Heart right ventricle (tissue), 16 donors: ENCODE results near the gene KIFC3. TPM values are rescaled to one million over a fixed set of nuclear protein-coding genes. Genes with fewer than 3 reads are reported as not detected.

Source experiments
- ATAC-seq, 8 donors: fragments of 200-7000 bp; cut with Tn5 transposase; one replicate each; pipeline ENCODE4 v1.9.1; 2020; ENCODE audit warnings: mild to moderate bottlenecking in 8 of 8, moderate library complexity in 8 of 8, moderate number of reproducible peaks in 1 of 8
- DNase-seq, 2 donors: peaks; one replicate each; pipeline ENCODE4 v3.0.0-alpha.2; 2020
- H3K27ac ChIP-seq, 10 donors: fragments of 200-600 bp; sonication (generic) in 2 of 10; one replicate each; pipeline versions ENCODE4 v1.5.0 to v1.8.0; 2020 to 2022; ENCODE audit warnings: mild to moderate bottlenecking in 3 of 10
- H3K27me3 ChIP-seq, 7 donors: fragments of 200-600 bp; one replicate each; pipeline ENCODE4 v1.8.0; 2021 to 2022; ENCODE audit warnings: mild to moderate bottlenecking in 2 of 7
- H3K36me3 ChIP-seq, 9 donors: fragments of 200-600 bp; sonication (generic) in 1 of 9; one replicate each; pipeline versions ENCODE4 v1.5.0 to v1.8.0; 2020 to 2022; ENCODE audit warnings: mild to moderate bottlenecking in 2 of 9
- H3K4me1 ChIP-seq, 9 donors: fragments of 200-600 bp; sonication (generic) in 1 of 9; one replicate each; pipeline versions ENCODE4 v1.5.0 to v1.8.0; 2020 to 2022; ENCODE audit warnings: mild to moderate bottlenecking in 4 of 9
- H3K4me3 ChIP-seq, 10 donors: fragments of 200-600 bp; sonication (generic) in 2 of 10; one replicate each; pipeline versions ENCODE4 v1.5.0 to v1.8.0; 2020 to 2022; ENCODE audit warnings: mild to moderate bottlenecking in 7 of 10, moderate library complexity in 2 of 10
- H3K9me3 ChIP-seq, 11 donors: fragments of 200-600 bp in 10 of 11; sonication (generic) in 2 of 11; one replicate each; pipeline versions ENCODE4 v1.5.0 to v1.8.0; 2013 to 2022; ENCODE audit warnings: mild to moderate bottlenecking in 2 of 11, control low read depth in 1 of 11, moderate library complexity in 1 of 11
- WGBS, 2 donors: extraction: QIAGEN DNeasy Blood & Tissue Kit; methylation state at CpG; one replicate each; pipeline ENCODE4 v1.1.7; 2013; ENCODE audit warnings: inconsistent platforms in 1 of 2; 5-methylcytosine and 5-hydroxymethylcytosine counted together
- intact Hi-C, 10 donors: fragments of 100-400 bp; cut with DNase I; formaldehyde crosslinking; loops; one replicate each; pipeline versions ENCODE4 v1.11.1 to v1.14.2; 2022
- polyA plus RNA-seq, 2 donors: library from polyadenylated mRNA; stranded (reverse); fragments of 200-250 nt; gene quantifications; one replicate each; pipeline ENCODE4 v1.2.3, GENCODE V29; 2013
- total RNA-seq, 10 donors: library from RNA; stranded (reverse); fragmentation: NEBNext Ultra II Directional in 3 of 10; extraction: Animal tissue kit (Norgen Biotek cat#: 25700) in 3 of 10; gene quantifications; one replicate each; pipeline versions ENCODE4 v1.2.1 to v1.2.4, GENCODE V29; 2021 to 2023
- TF ChIP-seq, protein P1 (sequence below), 9 donors: fragments of 200-600 bp; sonication (generic) in 2 of 9; IDR thresholded peaks; one replicate each; pipeline versions ENCODE4 v1.5.0 to v1.8.0; 2021 to 2022; ENCODE audit warnings: antibody characterized with exemption in 9 of 9, mild to moderate bottlenecking in 5 of 9, moderate library complexity in 1 of 9
- donor health status: Arrhythmogenic right ventricular cardiomyopathy.
- donor health status: ischemic (EF 13 %, LVEDD 7.1; RV severe dilation, severe dysfunction).
- donor health status: healthy with polysubstance abuse.
- donor health status: DM: no; HTN: yes; CAD: no.
- donor health status: DM: no; HTN: no; CAD: no.
- donor health status: ischemic (EF 25% LVEDD 6.9; RV normal size, moderate dysfunction).
- donor health status: ischemic (EF 25% LVEDD 5.7; RV mildly dilated, moderate dysfunction).
- donor health status: healthy.
- donor health status: DM: yes; HTN: yes; CAD: no.
- donor health status: Ischemic cardiomyopathy.
- donor health status: ischemic (EF 35%, LVEDD 5.7; RV mildly dilated, moderate dysfunction).
- donor health status: nonischemic (EF 11% LVEDD 7.7; RV severe dilation, severe dysfunction).
- donor health status: DM: yes; HTN: yes; CAD: no.
- donor health status: PGD.
- donor health status: ischemic (EF 29% LVEDD 5.4; RV normal size, mild dysfunction).
- donor health status: nonischemic (EF 23%, LVEDD 6.1; RV moderate dilation, normal function).

The KIFC3 gene
- total and polyA plus RNA-seq, 12 donors = 42.5 to 97.4 (median 63.5) TPM

DNA sequence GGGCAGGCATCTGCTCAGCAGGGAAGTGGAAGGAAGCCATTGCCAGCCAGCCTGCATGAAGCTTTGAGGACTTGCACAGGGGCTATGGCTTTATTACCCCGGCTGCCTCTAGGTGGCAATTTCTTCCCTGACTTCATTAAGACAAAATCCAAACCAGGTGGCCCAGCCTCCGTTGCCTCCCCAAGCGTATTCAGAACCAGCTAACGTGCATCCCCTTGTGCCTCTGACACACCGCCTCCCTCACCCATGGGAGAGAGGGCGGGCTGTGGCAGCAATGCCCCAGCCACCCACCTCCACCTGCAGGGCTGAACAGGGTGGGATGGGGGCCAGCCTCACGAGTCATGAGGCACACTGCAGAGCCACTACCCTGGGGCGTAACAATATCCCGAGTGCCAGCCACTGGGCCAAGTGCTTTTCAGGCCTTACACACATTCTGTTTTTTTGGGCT, 6.8 kb downstream of the KIFC3 start:
- DNase-seq (peak; percentile 32 to 50), ATAC-seq (peak in 5 of 8 donors; percentile 2 to 34 (median 27))
- intact Hi-C loops = loop anchor here in 4 of 10 donors (5.0 to 10.0 kb wide), 2 partner anchors 67 to 69 kb away; no protein-coding TSS in a partner anchor
- TF ChIP-seq, protein P1, sequence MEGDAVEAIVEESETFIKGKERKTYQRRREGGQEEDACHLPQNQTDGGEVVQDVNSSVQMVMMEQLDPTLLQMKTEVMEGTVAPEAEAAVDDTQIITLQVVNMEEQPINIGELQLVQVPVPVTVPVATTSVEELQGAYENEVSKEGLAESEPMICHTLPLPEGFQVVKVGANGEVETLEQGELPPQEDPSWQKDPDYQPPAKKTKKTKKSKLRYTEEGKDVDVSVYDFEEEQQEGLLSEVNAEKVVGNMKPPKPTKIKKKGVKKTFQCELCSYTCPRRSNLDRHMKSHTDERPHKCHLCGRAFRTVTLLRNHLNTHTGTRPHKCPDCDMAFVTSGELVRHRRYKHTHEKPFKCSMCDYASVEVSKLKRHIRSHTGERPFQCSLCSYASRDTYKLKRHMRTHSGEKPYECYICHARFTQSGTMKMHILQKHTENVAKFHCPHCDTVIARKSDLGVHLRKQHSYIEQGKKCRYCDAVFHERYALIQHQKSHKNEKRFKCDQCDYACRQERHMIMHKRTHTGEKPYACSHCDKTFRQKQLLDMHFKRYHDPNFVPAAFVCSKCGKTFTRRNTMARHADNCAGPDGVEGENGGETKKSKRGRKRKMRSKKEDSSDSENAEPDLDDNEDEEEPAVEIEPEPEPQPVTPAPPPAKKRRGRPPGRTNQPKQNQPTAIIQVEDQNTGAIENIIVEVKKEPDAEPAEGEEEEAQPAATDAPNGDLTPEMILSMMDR (IDR thresholded peaks at IDR 0.05) = peak in 7 of 9 donors; percentile 33 to 53 (median 48)
- Histone ChIP-seq H3K9me3 (no peaks in the 10 kb centered on the region), H3K4me1 (peaks cover 19 to 76% (median 72%) of the 10 kb centered on the region in 9 donors), H3K4me3 (no peak overlapping the region), H3K36me3 (peaks cover 0 to 75% (median 29%) of the 10 kb centered on the region in 9 donors), H3K27me3 (peaks cover 0 to 8% (median 0%) of the 10 kb centered on the region in 7 donors), H3K27ac (peak overlapping the region in 5 of 10 donors; percentile 6 to 52 (median 28))
- 51 to 53% methylated on average over 9 of the region's 9 CpGs for WGBS, 2 donors

DNA sequence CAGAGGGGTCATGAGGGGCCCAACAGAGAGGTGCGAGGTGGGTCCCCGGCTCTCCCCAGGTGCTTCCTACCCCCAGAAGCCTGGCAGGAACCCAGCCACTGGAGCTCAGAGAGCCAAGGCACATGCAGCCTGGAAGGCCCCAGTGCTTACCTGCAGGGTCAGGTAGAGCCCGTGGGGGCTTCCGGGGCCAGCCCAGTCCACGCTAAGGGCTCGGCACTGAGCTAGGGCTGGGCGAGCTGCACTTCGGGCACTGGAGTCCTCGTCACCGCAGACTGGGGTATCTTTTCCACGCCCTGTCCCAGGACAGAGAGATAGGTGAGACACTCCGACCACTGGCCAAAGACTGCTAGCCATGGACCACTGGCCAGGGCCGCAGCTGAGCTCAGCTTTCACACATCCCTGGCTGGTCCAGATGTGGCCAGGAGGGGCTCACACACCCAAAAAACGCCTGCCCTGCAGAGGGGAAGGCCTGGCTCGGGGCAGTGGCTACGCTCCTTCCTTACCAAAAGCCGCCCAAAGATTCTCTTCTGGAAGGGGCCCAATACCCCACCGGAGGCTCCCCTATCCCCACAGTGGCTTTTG, 7.4 kb downstream of the KIFC3 start:
- ATAC-seq (no peak), DNase-seq (no peak)
- peaks cover 0 to 80% (median 29%) of the 10 kb centered on the region in 9 donors for H3K36me3 ChIP-seq
- TF ChIP-seq, protein P1 (IDR thresholded peaks at IDR 0.05) = no peak
- no peaks in the 10 kb centered on the region for H3K9me3 ChIP-seq
- peaks cover 0 to 8% (median 0%) of the 10 kb centered on the region in 7 donors for H3K27me3 ChIP-seq
- intact Hi-C loops = loop anchor here in 4 of 10 donors (5.0 to 10.0 kb wide), 3 partner anchors 32 to 70 kb away; no protein-coding TSS in a partner anchor
- WGBS, 2 donors = 88 to 92% methylated on average over 18 of the region's 18 CpGs
- H3K4me1 ChIP-seq = peaks cover 14 to 74% (median 69%) of the 10 kb centered on the region in 9 donors
- no peak overlapping the region for H3K4me3 ChIP-seq
- H3K27ac ChIP-seq = peak overlapping the region in 3 of 10 donors; percentile 26 to 52 (median 42)

DNA sequence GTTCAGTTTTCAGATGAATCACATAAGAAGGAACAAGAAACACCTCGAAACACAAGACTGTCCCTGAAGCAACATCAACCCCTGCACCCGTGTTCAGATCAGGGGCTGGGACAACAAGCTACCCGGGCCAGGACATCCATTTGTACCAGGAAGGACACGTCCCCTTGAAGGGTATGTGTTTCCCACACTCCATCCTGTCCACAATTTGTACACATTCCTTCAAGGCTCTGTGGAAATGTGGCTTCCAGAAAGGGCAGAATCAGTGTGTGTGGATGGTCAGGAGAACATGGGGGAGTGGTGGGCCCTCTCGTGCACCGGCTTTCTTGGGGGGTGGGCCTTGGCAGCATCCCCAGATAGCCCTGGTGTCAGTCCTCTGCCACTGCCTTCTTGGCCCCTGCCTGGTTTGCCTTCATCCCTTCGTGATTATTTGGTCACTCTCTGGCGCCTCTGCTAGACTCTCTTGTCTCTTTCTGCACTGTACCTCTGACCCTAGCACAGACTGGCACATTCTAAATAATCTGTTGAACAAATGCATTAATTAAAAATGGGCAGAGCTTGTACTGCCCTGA, 10.3 kb downstream of the KIFC3 start:
- DNase-seq (no peak), ATAC-seq (no peak)
- Histone ChIP-seq H3K9me3 (no peaks in the 10 kb centered on the region), H3K4me3 (no peak overlapping the region), H3K4me1 (peaks cover 14 to 67% (median 62%) of the 10 kb centered on the region in 9 donors), H3K27ac (peak overlapping the region in 9 of 10 donors; percentile 45 to 83 (median 69)), H3K36me3 (peaks cover 0 to 92% (median 23%) of the 10 kb centered on the region in 9 donors), H3K27me3 (no peaks in the 10 kb centered on the region)
- WGBS, 2 donors = 51 to 55% methylated on average over 8 of the region's 8 CpGs
- intact Hi-C loops = loop anchor here in 3 of 10 donors (5.0 to 10.0 kb wide), 2 partner anchors 35 to 73 kb away; no protein-coding TSS in a partner anchor
- TF ChIP-seq, protein P1 (IDR thresholded peaks at IDR 0.05) = no peak

DNA sequence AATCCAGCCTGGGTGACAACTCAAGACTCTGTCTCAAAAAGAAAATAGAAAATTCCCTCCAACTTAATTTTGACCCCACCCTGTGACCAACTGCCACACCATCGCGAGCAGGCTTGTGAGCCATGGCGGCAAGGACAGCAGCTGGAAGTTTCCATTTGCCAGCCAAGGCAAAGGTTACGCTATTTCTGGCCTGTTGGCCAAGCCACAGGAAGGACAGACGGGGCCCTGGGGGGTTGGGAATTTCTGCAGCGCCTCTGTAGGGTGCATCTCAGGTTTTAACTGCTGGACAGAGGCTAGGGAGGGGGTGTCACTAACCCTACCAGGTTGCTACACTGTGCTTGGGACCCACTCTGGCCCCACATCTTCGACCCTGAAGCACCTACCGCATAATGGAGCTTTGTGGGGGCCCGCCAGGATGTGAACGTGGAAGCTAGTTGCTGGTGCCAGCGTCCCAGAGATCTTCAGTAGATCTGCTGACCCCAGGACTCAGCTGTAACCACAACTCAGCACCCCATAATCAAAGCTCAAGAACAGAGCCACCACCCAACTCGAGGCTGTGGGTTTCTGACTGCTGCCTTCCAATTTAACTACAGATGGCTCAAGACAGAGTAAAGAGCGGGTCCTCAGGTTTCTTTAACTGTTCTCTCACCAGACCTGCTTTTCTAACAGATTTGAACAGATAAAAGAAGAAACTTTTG, 10.9 kb downstream of the KIFC3 start:
- Histone ChIP-seq H3K4me1 (peaks cover 16 to 70% (median 62%) of the 10 kb centered on the region in 9 donors), H3K27ac (peak overlapping the region in 9 of 10 donors; percentile 45 to 83 (median 69)), H3K4me3 (peak overlapping the region in 1 of 10 donors; percentile 2), H3K36me3 (peaks cover 0 to 86% (median 17%) of the 10 kb centered on the region in 9 donors), H3K27me3 (no peaks in the 10 kb centered on the region), H3K9me3 (no peaks in the 10 kb centered on the region)
- TF ChIP-seq, protein P1 (IDR thresholded peaks at IDR 0.05) = no peak
- 36 to 38% methylated on average over 13 of the region's 13 CpGs for WGBS, 2 donors
- peak; percentile 43 to 66 (median 51) for ATAC-seq
- intact Hi-C loops = loop anchor here in 3 of 10 donors (5.0 to 10.0 kb wide), 2 partner anchors 36 to 73 kb away; no protein-coding TSS in a partner anchor
- DNase-seq = peak; percentile 64 to 75
